Mucosa of descending colon (tissue), 3 donors: ENCODE results near the gene SIGLEC9. TPM values are rescaled to one million over a fixed set of nuclear protein-coding genes. Genes with fewer than 3 reads are reported as not detected.

ENCODE experiments used
- ATAC-seq: fragments of 200-7000 bp; cut with Tn5 transposase; one replicate; pipeline ENCODE4 v1.9.1; 2020; ENCODE audit warnings: mild to moderate bottlenecking, moderate library complexity
- DNase-seq, 3 donors: peaks; one replicate each; pipeline ENCODE4 v3.0.0-alpha.2; 2020
- H3K36me3 ChIP-seq: fragments of 200-600 bp; one replicate; pipeline ENCODE4 v1.8.0; 2021; ENCODE audit warnings: low read depth, mild to moderate bottlenecking
- H3K4me1 ChIP-seq: fragments of 200-600 bp; one replicate; pipeline ENCODE4 v1.8.0; 2021; ENCODE audit warnings: low read depth, mild to moderate bottlenecking
- H3K4me3 ChIP-seq: fragments of 200-600 bp; one replicate; pipeline ENCODE4 v1.8.0; 2021; ENCODE audit warnings: mild to moderate bottlenecking
- H3K9me3 ChIP-seq: fragments of 200-600 bp; one replicate; pipeline ENCODE4 v1.8.0; 2021; ENCODE audit warnings: mild to moderate bottlenecking
- CTCF ChIP-seq: fragments of 200-600 bp; IDR thresholded peaks from one replicate; pipeline ENCODE4 v1.8.0; 2022; ENCODE audit warnings: antibody characterized with exemption, mild to moderate bottlenecking
- intact Hi-C, 2 donors: fragments of 100-400 bp; cut with DNase I in 1 of 2; cut with micrococcal nuclease in 1 of 2; formaldehyde crosslinking; loops; one replicate each; pipeline versions ENCODE4 v1.11.0 to v1.11.1; 2022; cut with DNase I, micrococcal nuclease
- total RNA-seq, 3 donors: library from RNA; stranded (reverse); fragmentation: NEBNext Ultra II Directional in 2 of 3; extraction: Animal tissue kit (Norgen Biotek cat#: 25700) in 2 of 3; gene quantifications; one replicate each; pipeline versions ENCODE4 v1.2.1 to v1.2.4, GENCODE V29; 2021 to 2023
- donor health status: DM: no; HTN: no; CAD: no; lungs with moderate emphysema.
- donor health status: DM: no; HTN: no; CAD: no.
- donor health status: DM: no; HTN: yes; CAD: no.

Gene SIGLEC9
- total RNA-seq, 3 donors from 2014 or later: 1.4 to 3.8 (median 3.2) TPM

- TF ChIP-seq CTCF: no peak
- ATAC-seq: no peak
- intact Hi-C loops: no loop called here
Measured at GRCh38 chr19:51120160-51120559, 4.5 kb upstream of the SIGLEC9 start.

GRCh38 chr19:51121257-51121656 lies 3.4 kb upstream of the SIGLEC9 start:
- Histone ChIP-seq H3K4me3 (no peak overlapping the region), H3K36me3 (no peaks in the 10 kb centered on the region), H3K9me3 (no peaks in the 10 kb centered on the region), H3K4me1 (no peaks in the 10 kb centered on the region)
- DNase-seq (no peak), ATAC-seq (no peak)
- no peak for TF ChIP-seq CTCF
- intact Hi-C loops: no loop called here

More at GRCh38 chr19:51120160-51120559, 4.5 kb upstream of the SIGLEC9 start:
- H3K4me3 ChIP-seq: no peak overlapping the region
- no peaks in the 10 kb centered on the region for H3K4me1 ChIP-seq
- H3K9me3 ChIP-seq: no peaks in the 10 kb centered on the region
- no peak for DNase-seq
- H3K36me3 ChIP-seq: no peaks in the 10 kb centered on the region

- TF ChIP-seq CTCF: no peak
- Histone ChIP-seq H3K9me3 (no peaks in the 10 kb centered on the region), H3K36me3 (no peaks in the 10 kb centered on the region), H3K4me1 (no peaks in the 10 kb centered on the region), H3K4me3 (no peak overlapping the region)
- intact Hi-C loops: no loop called here
- DNase-seq: peak in 1 of 3 donors; percentile 48
- ATAC-seq: no peak
Measured at GRCh38 chr19:51122112-51122981, 2.4 kb upstream of the SIGLEC9 start.

- Histone ChIP-seq H3K9me3 (no peaks in the 10 kb centered on the region), H3K36me3 (no peaks in the 10 kb centered on the region), H3K4me1 (no peaks in the 10 kb centered on the region), H3K4me3 (no peak overlapping the region)
- ATAC-seq (peak; percentile 59), DNase-seq (peak in 1 of 3 donors; percentile 53)
- intact Hi-C loops: no loop called here
- TF ChIP-seq CTCF: no peak
Measured at GRCh38 chr19:51123381-51123800, 1.3 kb upstream of the SIGLEC9 start.

DNA sequence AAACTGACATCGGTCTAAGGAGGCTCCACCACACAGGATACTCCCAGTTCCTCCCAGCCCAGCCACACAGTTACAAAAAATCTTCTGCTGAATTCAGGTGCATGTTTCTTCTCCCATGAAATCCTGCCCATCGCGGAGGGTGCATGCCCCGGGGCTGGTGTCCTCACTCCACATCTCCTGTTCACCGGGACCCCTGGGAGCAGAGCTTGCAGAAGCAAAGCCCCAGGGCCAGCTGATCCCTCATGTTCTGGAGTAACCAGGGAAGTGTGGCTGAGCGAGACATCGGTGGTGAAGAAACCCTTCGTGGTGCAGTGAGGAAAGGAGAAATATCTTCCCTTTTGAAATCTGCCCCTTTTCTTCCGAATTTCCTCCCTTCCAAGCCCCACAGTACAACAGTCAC lies 904 bp upstream of the SIGLEC9 start:
- TF ChIP-seq CTCF: no peak
- no peak for ATAC-seq
- no peaks in the 10 kb centered on the region for H3K36me3 ChIP-seq
- intact Hi-C loops: no loop called here
- H3K9me3 ChIP-seq: no peaks in the 10 kb centered on the region
- H3K4me1 ChIP-seq: peaks cover 3% of the 10 kb centered on the region
- DNase-seq: peak in 1 of 3 donors; percentile 41
- H3K4me3 ChIP-seq: no peak overlapping the region
